BLaER1 treated with 17β-estradiol and CSF1 and Interleukin-3, amounts not matched to agents 10 nM and 100 nM (cell line): ENCODE results near the gene ETV6.

ENCODE experiments used
- H3K27ac ChIP-seq, 11 experiments: shearing (Covaris generic); formaldehyde crosslinking; 2 replicates each; pipeline ENCODE4 v1.8.1; 2022
- H3K27me3 ChIP-seq, 11 experiments: shearing (Covaris generic); formaldehyde crosslinking; 2 replicates each; pipeline ENCODE4 v1.8.1; 2022
- H3K36me3 ChIP-seq, 11 experiments: shearing (Covaris generic); formaldehyde crosslinking; 2 replicates each; pipeline ENCODE4 v1.8.1; 2022
- H3K4me1 ChIP-seq, 10 experiments: shearing (Covaris generic); formaldehyde crosslinking; 2 replicates each; pipeline ENCODE4 v1.8.1; 2022
- H3K4me2 ChIP-seq, 11 experiments: shearing (Covaris generic); formaldehyde crosslinking; 2 replicates each; pipeline ENCODE4 v1.8.1; 2022
- H3K4me3 ChIP-seq, 10 experiments: shearing (Covaris generic); formaldehyde crosslinking; 2 replicates each; pipeline ENCODE4 v1.8.1; 2022
- H3K9ac ChIP-seq, 11 experiments: shearing (Covaris generic); formaldehyde crosslinking; 2 replicates each; pipeline ENCODE4 v1.8.1; 2022
- H3K9me3 ChIP-seq, 11 experiments: shearing (Covaris generic); formaldehyde crosslinking; replicated peaks in 1 of 11; 2 replicates each; pipeline ENCODE4 v1.8.1; 2022
- H4K20me1 ChIP-seq, 11 experiments: shearing (Covaris generic); formaldehyde crosslinking; 2 replicates each; pipeline ENCODE4 v1.8.1; 2022
- Cebpa-rat ChIP-seq, 11 experiments: shearing (Covaris generic); IDR thresholded peaks; 2 replicates each; pipeline ENCODE4 v1.8.1; 2022

ETV6 gene

GRCh38 chr12:11771895-11772502 lies 122.5 kb downstream of the ETV6 start:
- peak overlapping the region; percentile 21 to 95 (median 82); a peak in 20 of 22 replicates for H3K4me2 ChIP-seq
- no peak overlapping the region for H3K4me3 ChIP-seq
- H3K27me3 ChIP-seq: no peaks in the 10 kb centered on the region
- peaks cover 92 to 100% (median 100%) of the 10 kb centered on the region in 10 experiments for H3K4me1 ChIP-seq
- peaks cover 0 to 21% (median 7%) of the 10 kb centered on the region in 11 experiments; a peak in 11 of 22 replicates for H3K9me3 ChIP-seq
- H3K9ac ChIP-seq: no peak overlapping the region
- TF ChIP-seq Cebpa-rat (IDR thresholded peaks at IDR 0.05): no peak
- peaks cover 0 to 10% (median 0%) of the 10 kb centered on the region in 11 experiments; a peak in 2 of 22 replicates for H4K20me1 ChIP-seq
- peaks cover 26 to 77% (median 45%) of the 10 kb centered on the region in 11 experiments for H3K36me3 ChIP-seq
- peak overlapping the region in 9 of 11 experiments; percentile 23 to 97 (median 88); a peak in 17 of 22 replicates for H3K27ac ChIP-seq

DNA sequence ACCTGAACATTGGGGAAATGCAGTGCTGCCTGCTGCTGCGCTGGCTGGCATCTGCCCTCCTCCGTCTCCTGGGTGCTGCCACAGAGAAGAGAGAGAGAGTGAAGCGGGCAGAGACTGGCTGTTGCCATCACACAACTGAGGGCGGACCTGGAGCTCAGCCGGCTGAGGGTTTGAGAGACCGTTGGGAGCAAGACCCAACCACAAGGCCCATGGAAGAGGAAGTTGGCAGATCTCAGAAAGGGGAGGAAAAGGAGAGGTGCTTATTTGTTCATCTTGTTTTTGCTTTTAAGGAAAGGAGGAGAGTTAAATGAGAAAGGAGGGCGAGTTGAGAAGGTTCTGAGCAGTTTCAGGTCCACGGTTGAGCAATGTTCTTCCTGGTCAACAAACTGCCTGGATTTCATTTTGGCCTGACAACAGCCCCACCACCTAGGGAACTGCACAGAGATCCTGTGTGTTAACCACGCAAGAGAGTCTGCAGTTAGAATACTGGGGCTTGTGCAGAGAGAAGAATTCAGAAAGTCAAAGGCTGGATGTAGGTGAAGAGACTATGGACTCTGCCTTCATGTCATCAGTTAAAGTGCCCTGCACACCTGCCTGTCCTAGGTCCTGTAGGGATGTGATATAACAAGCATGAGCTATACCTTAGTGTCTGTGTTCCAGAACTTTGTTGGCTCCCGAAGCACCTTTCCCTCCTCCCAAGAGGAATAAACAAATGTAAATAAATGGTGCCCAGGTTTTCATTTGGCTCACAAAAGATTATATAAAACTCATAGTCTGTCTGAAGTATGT lies 124.6 kb downstream of the ETV6 start:
- peak overlapping the region; percentile 76 to 95 (median 85) for H3K4me2 ChIP-seq
- peak overlapping the region in 9 of 10 experiments; percentile 5 to 39 (median 22); a peak in 12 of 20 replicates for H3K4me3 ChIP-seq
- peaks cover 0 to 21% (median 7%) of the 10 kb centered on the region in 11 experiments; a peak in 11 of 22 replicates for H3K9me3 ChIP-seq
- H4K20me1 ChIP-seq: peaks cover 0 to 28% (median 0%) of the 10 kb centered on the region in 11 experiments; a peak in 3 of 22 replicates
- H3K27me3 ChIP-seq: no peaks in the 10 kb centered on the region
- peak overlapping the region; percentile 32 to 97 (median 87); a peak in 21 of 22 replicates for H3K27ac ChIP-seq
- peaks cover 92 to 100% (median 100%) of the 10 kb centered on the region in 10 experiments for H3K4me1 ChIP-seq
- H3K36me3 ChIP-seq: peaks cover 24 to 75% (median 56%) of the 10 kb centered on the region in 11 experiments
- TF ChIP-seq Cebpa-rat (IDR thresholded peaks at IDR 0.05): peak in 7 of 11 experiments; percentile 29 to 67 (median 42); a peak in 6 of 22 replicates
- peak overlapping the region in 10 of 11 experiments; percentile 31 to 80 (median 74); a peak in 21 of 22 replicates for H3K9ac ChIP-seq

DNA sequence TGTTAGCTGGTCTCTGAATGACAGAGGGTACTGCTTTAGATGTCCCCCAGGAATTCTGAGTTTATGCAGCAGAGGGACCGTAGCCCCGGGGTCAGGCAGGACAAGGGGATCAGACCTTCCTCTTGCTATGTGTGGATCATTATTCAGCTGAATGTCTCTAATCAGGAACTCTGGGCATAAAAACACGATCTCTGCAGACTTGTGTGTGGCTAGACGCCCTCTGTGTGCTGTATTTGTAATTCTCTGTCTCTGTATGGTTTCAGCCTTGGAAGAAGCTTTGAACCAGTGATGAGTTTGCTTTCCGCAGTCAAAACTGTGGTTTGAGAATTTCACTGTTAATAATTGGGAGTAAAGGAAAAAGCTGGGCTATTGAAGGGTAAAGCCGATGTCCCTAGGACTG lies 125.3 kb downstream of the ETV6 start:
- H4K20me1 ChIP-seq: peaks cover 0 to 35% (median 0%) of the 10 kb centered on the region in 11 experiments; a peak in 4 of 22 replicates
- peak overlapping the region; percentile 76 to 95 (median 85) for H3K4me2 ChIP-seq

DNA sequence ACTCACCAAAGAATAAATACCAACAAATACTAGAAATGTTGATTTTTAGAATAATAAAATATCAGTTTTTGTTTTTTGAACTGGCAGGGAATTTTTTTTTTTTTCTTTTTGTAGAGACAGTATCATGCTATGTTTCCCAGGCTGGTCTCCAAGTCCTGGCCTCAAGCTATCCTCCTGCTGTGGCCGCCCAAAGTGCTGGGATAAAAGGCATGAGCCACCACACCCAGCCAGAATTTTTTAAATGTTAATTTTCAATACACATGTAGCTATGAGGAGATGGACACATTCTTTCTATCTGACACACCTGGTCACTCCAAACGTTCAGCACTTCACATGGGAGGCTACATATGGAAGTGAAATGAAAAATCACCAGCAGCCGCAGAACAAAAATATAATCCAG lies 126.8 kb downstream of the ETV6 start:
- Histone ChIP-seq H4K20me1 (peaks cover 0 to 50% (median 0%) of the 10 kb centered on the region in 11 experiments; a peak in 5 of 22 replicates), H3K27me3 (no peaks in the 10 kb centered on the region), H3K4me3 (no peak overlapping the region), H3K27ac (peak overlapping the region in 8 of 11 experiments; percentile 8 to 97 (median 90); a peak in 11 of 22 replicates), H3K36me3 (peaks cover 10 to 71% (median 47%) of the 10 kb centered on the region in 11 experiments), H3K4me1 (peaks cover 86 to 100% (median 95%) of the 10 kb centered on the region in 10 experiments), H3K9me3 (peaks cover 0 to 8% (median 4%) of the 10 kb centered on the region in 11 experiments; a peak in 9 of 22 replicates), H3K9ac (no peak overlapping the region), H3K4me2 (peak overlapping the region in 9 of 11 experiments; percentile 1 to 90 (median 81); a peak in 14 of 22 replicates)
- no peak for TF ChIP-seq Cebpa-rat (IDR thresholded peaks at IDR 0.05)

More for the DNA sequence above, 125.3 kb downstream of the ETV6 start:
- no peak for TF ChIP-seq Cebpa-rat (IDR thresholded peaks at IDR 0.05)
- Histone ChIP-seq H3K9ac (peak overlapping the region in 10 of 11 experiments; percentile 31 to 80 (median 74); a peak in 19 of 22 replicates), H3K27ac (peak overlapping the region in 10 of 11 experiments; percentile 59 to 97 (median 88); a peak in 21 of 22 replicates), H3K4me1 (peaks cover 92 to 100% (median 100%) of the 10 kb centered on the region in 10 experiments), H3K36me3 (peaks cover 24 to 77% (median 57%) of the 10 kb centered on the region in 11 experiments), H3K4me3 (peak overlapping the region in 3 of 10 experiments; percentile 9 to 21 (median 19); a peak in 3 of 20 replicates), H3K27me3 (no peaks in the 10 kb centered on the region), H3K9me3 (peaks cover 0 to 19% (median 7%) of the 10 kb centered on the region in 11 experiments; a peak in 11 of 22 replicates)

DNA sequence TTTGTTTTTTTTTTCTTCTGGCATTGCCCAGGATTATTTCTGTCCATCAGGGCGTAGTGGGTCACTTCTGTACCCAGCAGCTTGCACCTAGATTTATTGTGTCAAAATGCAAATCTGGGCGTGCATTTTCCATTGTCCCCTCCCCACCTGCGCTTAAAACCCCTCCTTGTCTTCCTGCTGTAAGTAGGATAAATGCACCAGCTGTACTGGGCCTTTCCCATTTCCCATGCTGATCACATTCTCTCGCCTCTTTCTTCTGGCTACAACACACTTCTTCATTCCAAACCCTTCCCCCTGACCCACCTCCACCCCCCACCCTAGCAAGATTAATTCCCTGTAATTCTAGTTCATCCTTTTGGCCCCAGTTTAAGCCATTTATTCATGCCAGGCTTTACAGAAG lies 128.0 kb downstream of the ETV6 start:
- peak overlapping the region; percentile 21 to 90 (median 63); a peak in 19 of 22 replicates for H3K4me2 ChIP-seq
- H3K9ac ChIP-seq: no peak overlapping the region
- H3K36me3 ChIP-seq: peaks cover 0 to 69% (median 36%) of the 10 kb centered on the region in 11 experiments; a peak in 17 of 22 replicates
- no peak overlapping the region for H3K4me3 ChIP-seq
- TF ChIP-seq Cebpa-rat (IDR thresholded peaks at IDR 0.05): no peak
- peaks cover 0 to 61% (median 0%) of the 10 kb centered on the region in 11 experiments; a peak in 5 of 22 replicates for H4K20me1 ChIP-seq
- H3K4me1 ChIP-seq: peaks cover 75 to 96% (median 84%) of the 10 kb centered on the region in 10 experiments
- no peaks in the 10 kb centered on the region for H3K9me3 ChIP-seq
- H3K27ac ChIP-seq: peak overlapping the region in 7 of 11 experiments; percentile 3 to 97 (median 36); a peak in 6 of 22 replicates
- no peaks in the 10 kb centered on the region for H3K27me3 ChIP-seq

DNA sequence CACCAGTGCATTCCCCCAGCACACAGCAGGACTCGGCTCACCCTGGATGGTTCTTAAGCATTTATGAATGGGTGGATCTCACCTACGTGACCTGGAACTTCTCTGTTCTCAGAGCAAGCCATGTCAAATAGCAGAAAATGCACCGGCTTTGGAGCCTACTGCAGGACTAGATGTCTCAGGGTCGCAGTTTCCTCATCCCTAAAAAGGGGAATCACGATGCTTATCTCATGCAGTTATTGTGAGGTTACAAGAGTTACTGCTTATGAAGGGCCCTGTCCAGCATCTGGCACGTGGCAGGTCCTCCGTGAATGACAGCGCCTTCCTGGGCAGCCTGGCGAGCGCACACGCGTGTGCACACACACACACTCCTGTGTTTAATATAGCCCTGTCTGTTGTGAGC lies 128.5 kb downstream of the ETV6 start:
- peak overlapping the region; percentile 21 to 90 (median 63) for H3K4me2 ChIP-seq
- no peak overlapping the region for H3K4me3 ChIP-seq
- H3K9ac ChIP-seq: peak overlapping the region in 3 of 11 experiments; percentile 18 to 21 (median 19); a peak in 2 of 22 replicates
- peak overlapping the region in 8 of 11 experiments; percentile 34 to 61 (median 43); a peak in 15 of 22 replicates for H3K27ac ChIP-seq
- no peaks in the 10 kb centered on the region for H3K27me3 ChIP-seq
- H3K4me1 ChIP-seq: peaks cover 69 to 94% (median 79%) of the 10 kb centered on the region in 10 experiments
- H4K20me1 ChIP-seq: peaks cover 0 to 66% (median 0%) of the 10 kb centered on the region in 11 experiments; a peak in 5 of 22 replicates
- peaks cover 0 to 3% (median 0%) of the 10 kb centered on the region in 11 experiments; a peak in 1 of 22 replicates for H3K9me3 ChIP-seq
- TF ChIP-seq Cebpa-rat (IDR thresholded peaks at IDR 0.05): no peak
- H3K36me3 ChIP-seq: peaks cover 0 to 71% (median 36%) of the 10 kb centered on the region in 11 experiments; a peak in 18 of 22 replicates

GRCh38 chr12:11778713-11779685 lies 129.5 kb downstream of the ETV6 start:
- Histone ChIP-seq H3K36me3 (peaks cover 0 to 81% (median 44%) of the 10 kb centered on the region in 11 experiments; a peak in 19 of 22 replicates), H3K9ac (peak overlapping the region in 6 of 11 experiments; percentile 6 to 38 (median 16); a peak in 5 of 22 replicates), H3K4me2 (peak overlapping the region; percentile 21 to 90 (median 63); a peak in 21 of 22 replicates), H3K4me3 (no peak overlapping the region), H4K20me1 (peaks cover 0 to 76% (median 0%) of the 10 kb centered on the region in 11 experiments; a peak in 6 of 22 replicates), H3K4me1 (peaks cover 62 to 83% (median 69%) of the 10 kb centered on the region in 10 experiments), H3K27me3 (no peaks in the 10 kb centered on the region), H3K9me3 (peaks cover 0 to 5% (median 3%) of the 10 kb centered on the region in 11 experiments; a peak in 6 of 22 replicates), H3K27ac (peak overlapping the region in 8 of 11 experiments; percentile 34 to 61 (median 43); a peak in 16 of 22 replicates)
- TF ChIP-seq Cebpa-rat (IDR thresholded peaks at IDR 0.05): no peak
